Karpas-422 (cell line): Measurements from ENCODE around the gene PACS1. TPM values are rescaled to one million over a fixed set of nuclear protein-coding genes. Genes with fewer than 3 reads are reported as not detected.

Experiments used
- DNase-seq: peaks from one replicate; pipeline ENCODE4 v3.0.0-alpha.2; 2015
- H2AFZ ChIP-seq: fragments of 200-600 bp; sonication (generic); 2 replicates; pipeline ENCODE4 v1.6.1; 2014; ENCODE audit warnings: antibody characterized with exemption, low read length, mixed read lengths
- H3K27ac ChIP-seq: fragments of 200-600 bp; sonication (generic); 2 replicates; pipeline ENCODE4 v1.5.1; 2014; ENCODE audit warnings: mild to moderate bottlenecking, low read length, moderate library complexity
- H3K27me3 ChIP-seq: fragments of 200-600 bp; sonication (generic); 2 replicates; pipeline ENCODE4 v1.6.1; 2014; ENCODE audit warnings: low read length, mixed read lengths
- H3K36me3 ChIP-seq: fragments of 200-600 bp; sonication (generic); 2 replicates; pipeline ENCODE4 v1.6.1; 2014; ENCODE audit warnings: low read length, mixed read lengths; ENCODE audit not compliant: insufficient read depth
- H3K4me1 ChIP-seq: fragments of 200-600 bp; sonication (generic); 2 replicates; pipeline ENCODE4 v1.6.1; 2014; ENCODE audit warnings: mild to moderate bottlenecking, low read length, mixed read lengths
- H3K4me2 ChIP-seq: fragments of 200-600 bp; sonication (generic); 2 replicates; pipeline ENCODE4 v1.6.1; 2014; ENCODE audit warnings: low read length, low read depth, mild to moderate bottlenecking; ENCODE audit not compliant: poor library complexity, severe bottlenecking
- H3K4me3 ChIP-seq: fragments of 200-600 bp; sonication (generic); 2 replicates; pipeline ENCODE4 v1.5.1; 2014; ENCODE audit warnings: mild to moderate bottlenecking, antibody characterized with exemption, low read length, mixed read lengths
- H3K79me2 ChIP-seq: fragments of 200-600 bp; sonication (generic); 2 replicates; pipeline ENCODE4 v1.6.1; 2014; ENCODE audit warnings: mild to moderate bottlenecking, low read length, mixed read lengths
- H3K9ac ChIP-seq: fragments of 200-600 bp; sonication (generic); 2 replicates; pipeline ENCODE4 v1.6.0; 2014; ENCODE audit warnings: low read length
- H3K9me2 ChIP-seq: fragments of 200-600 bp; sonication (generic), shearing (Covaris generic); replicated peaks from 2 replicates; pipeline ENCODE4 v1.6.0; 2014; ENCODE audit warnings: mild to moderate bottlenecking, low read length, moderate library complexity; ENCODE audit not compliant: insufficient read depth
- H3K9me3 ChIP-seq: fragments of 300-700, 200-600 bp; sonication (generic); 2 replicates; pipeline ENCODE4 v1.6.1; 2014; ENCODE audit warnings: low read length, mixed read lengths
- H4K20me1 ChIP-seq: fragments of 200-600 bp; sonication (generic); 2 replicates; pipeline ENCODE4 v1.6.1; 2014; ENCODE audit warnings: mild to moderate bottlenecking, antibody characterized with exemption, low read length, low read depth; ENCODE audit not compliant: insufficient read depth
- total RNA-seq: library from RNA; depleted of rRNA; stranded (reverse); fragments of >200 nt; shearing (Covaris generic); gene quantifications from 2 replicates; pipeline ENCODE4 v1.2.3, GENCODE V29; 2014; ENCODE audit warnings: low replicate concordance

PACS1 gene
- total RNA-seq, 1 experiment from 2014 or later, result 60.5 TPM

DNA sequence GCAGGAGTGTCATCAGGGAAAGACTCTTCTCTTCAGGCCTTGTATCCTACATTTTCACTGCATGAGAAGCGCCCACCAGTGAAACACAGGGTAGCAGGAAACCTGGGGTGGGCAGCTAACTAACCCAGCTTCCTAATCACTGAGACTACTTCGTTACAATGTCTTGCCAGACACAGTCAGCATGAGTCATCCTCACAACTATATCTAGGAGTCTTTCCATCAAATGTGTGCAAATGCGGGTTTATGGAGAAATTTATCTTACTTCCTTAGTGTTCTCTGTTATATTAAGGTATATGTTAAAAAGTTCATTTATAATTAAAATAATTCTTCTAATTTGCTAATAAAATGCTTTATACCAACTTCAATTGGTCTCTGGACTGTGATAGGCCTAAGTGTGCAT is 118.5 kb downstream of the PACS1 start:
- H3K36me3 ChIP-seq, result peaks cover 8% of the 10 kb centered on the region; the same call in 1 of the 2 replicates
- no peak overlapping the region for H3K4me3 ChIP-seq
- peaks cover 5% of the 10 kb centered on the region for H3K4me1 ChIP-seq
- peaks cover 94% of the 10 kb centered on the region for H3K79me2 ChIP-seq
- H3K9me2 ChIP-seq, result no peaks in the 10 kb centered on the region
- no peak overlapping the region for H3K9ac ChIP-seq
- H3K4me2 ChIP-seq, result no peak overlapping the region
- no peak overlapping the region for H3K27ac ChIP-seq
- no peaks in the 10 kb centered on the region; the same call in 1 of the 2 replicates for H4K20me1 ChIP-seq
- no peaks in the 10 kb centered on the region for H3K27me3 ChIP-seq
- H2AFZ ChIP-seq, result no peak overlapping the region
- no peak for DNase-seq
- no peaks in the 10 kb centered on the region for H3K9me3 ChIP-seq

GRCh38 chr11:66189031-66189745 is 119.1 kb downstream of the PACS1 start:
- Histone ChIP-seq H3K4me3 (no peak overlapping the region), H3K4me2 (no peak overlapping the region), H3K9me3 (no peaks in the 10 kb centered on the region), H3K27me3 (no peaks in the 10 kb centered on the region), H3K9ac (no peak overlapping the region), H3K36me3 (peaks cover 12% of the 10 kb centered on the region; the same call in 1 of the 2 replicates), H3K79me2 (peaks cover 88% of the 10 kb centered on the region), H3K4me1 (no peaks in the 10 kb centered on the region), H4K20me1 (no peaks in the 10 kb centered on the region), H3K27ac (no peak overlapping the region), H3K9me2 (no peaks in the 10 kb centered on the region), H2AFZ (no peak overlapping the region)
- no peak for DNase-seq

- no peak overlapping the region for H3K4me3 ChIP-seq
- peaks cover 22% of the 10 kb centered on the region for H3K36me3 ChIP-seq
- H3K4me1 ChIP-seq, result no peaks in the 10 kb centered on the region
- peaks cover 78% of the 10 kb centered on the region for H3K79me2 ChIP-seq
- no peaks in the 10 kb centered on the region for H4K20me1 ChIP-seq
- no peak overlapping the region for H3K4me2 ChIP-seq
- no peaks in the 10 kb centered on the region for H3K9me3 ChIP-seq
- no peak overlapping the region for H3K9ac ChIP-seq
- no peak overlapping the region for H3K27ac ChIP-seq
- no peaks in the 10 kb centered on the region for H3K27me3 ChIP-seq
- H3K9me2 ChIP-seq, result no peaks in the 10 kb centered on the region
- DNase-seq, result no peak
- H2AFZ ChIP-seq, result no peak overlapping the region
Measured at GRCh38 chr11:66190786-66191185, 120.7 kb downstream of the PACS1 start.

GRCh38 chr11:66192181-66192863 is 122.2 kb downstream of the PACS1 start:
- H3K79me2 ChIP-seq, result peaks cover 68% of the 10 kb centered on the region
- H3K27ac ChIP-seq, result no peak overlapping the region
- H3K4me2 ChIP-seq, result no peak overlapping the region
- H3K9me3 ChIP-seq, result no peaks in the 10 kb centered on the region
- no peaks in the 10 kb centered on the region for H3K4me1 ChIP-seq
- H4K20me1 ChIP-seq, result no peaks in the 10 kb centered on the region
- H3K36me3 ChIP-seq, result peaks cover 36% of the 10 kb centered on the region
- no peaks in the 10 kb centered on the region for H3K9me2 ChIP-seq
- H2AFZ ChIP-seq, result no peak overlapping the region
- no peak overlapping the region for H3K4me3 ChIP-seq
- no peak overlapping the region for H3K9ac ChIP-seq
- no peak for DNase-seq
- no peaks in the 10 kb centered on the region for H3K27me3 ChIP-seq

- Histone ChIP-seq H3K36me3 (peaks cover 47% of the 10 kb centered on the region), H3K9me3 (no peaks in the 10 kb centered on the region), H3K9me2 (no peaks in the 10 kb centered on the region), H3K79me2 (peaks cover 52% of the 10 kb centered on the region), H3K4me1 (no peaks in the 10 kb centered on the region), H3K27me3 (no peaks in the 10 kb centered on the region), H2AFZ (no peak overlapping the region), H3K27ac (no peak overlapping the region), H4K20me1 (no peaks in the 10 kb centered on the region), H3K4me2 (no peak overlapping the region), H3K4me3 (no peak overlapping the region), H3K9ac (no peak overlapping the region)
- no peak for DNase-seq
Measured at GRCh38 chr11:66194391-66194790, 124.3 kb downstream of the PACS1 start.

- no peaks in the 10 kb centered on the region for H4K20me1 ChIP-seq
- no peaks in the 10 kb centered on the region for H3K9me3 ChIP-seq
- no peak overlapping the region for H3K9ac ChIP-seq
- peaks cover 47% of the 10 kb centered on the region for H3K36me3 ChIP-seq
- H3K79me2 ChIP-seq, result peaks cover 37% of the 10 kb centered on the region
- H3K4me3 ChIP-seq, result no peak overlapping the region
- H3K4me1 ChIP-seq, result no peaks in the 10 kb centered on the region
- H3K9me2 ChIP-seq, result no peaks in the 10 kb centered on the region
- H3K4me2 ChIP-seq, result no peak overlapping the region
- H3K27ac ChIP-seq, result no peak overlapping the region
- H2AFZ ChIP-seq, result no peak overlapping the region
- H3K27me3 ChIP-seq, result no peaks in the 10 kb centered on the region
- DNase-seq, result no peak
Measured at GRCh38 chr11:66195867-66196266, 125.8 kb downstream of the PACS1 start.

- H3K4me2 ChIP-seq, result no peak overlapping the region
- no peak overlapping the region for H3K9ac ChIP-seq
- no peaks in the 10 kb centered on the region for H4K20me1 ChIP-seq
- peaks cover 19% of the 10 kb centered on the region for H3K79me2 ChIP-seq
- no peak overlapping the region for H2AFZ ChIP-seq
- H3K27me3 ChIP-seq, result no peaks in the 10 kb centered on the region
- H3K36me3 ChIP-seq, result no peaks in the 10 kb centered on the region; the same call in 1 of the 2 replicates
- no peaks in the 10 kb centered on the region for H3K9me3 ChIP-seq
- no peak overlapping the region for H3K27ac ChIP-seq
- H3K4me1 ChIP-seq, result no peaks in the 10 kb centered on the region
- DNase-seq, result no peak
- no peak overlapping the region for H3K4me3 ChIP-seq
- H3K9me2 ChIP-seq, result no peaks in the 10 kb centered on the region
Measured at GRCh38 chr11:66203847-66204246, 133.8 kb downstream of the PACS1 start.

- DNase-seq, result no peak
- no peak overlapping the region for H3K27ac ChIP-seq
- H3K36me3 ChIP-seq, result no peaks in the 10 kb centered on the region; the same call in 1 of the 2 replicates
- no peak overlapping the region for H2AFZ ChIP-seq
- H3K9ac ChIP-seq, result no peak overlapping the region
- H3K27me3 ChIP-seq, result no peaks in the 10 kb centered on the region
- H3K4me1 ChIP-seq, result no peaks in the 10 kb centered on the region
- H3K4me2 ChIP-seq, result no peak overlapping the region
- no peaks in the 10 kb centered on the region for H4K20me1 ChIP-seq
- H3K4me3 ChIP-seq, result no peak overlapping the region
- H3K9me3 ChIP-seq, result no peaks in the 10 kb centered on the region
- no peaks in the 10 kb centered on the region for H3K9me2 ChIP-seq
- peaks cover 25% of the 10 kb centered on the region for H3K79me2 ChIP-seq
Measured at GRCh38 chr11:66204412-66204811, 134.3 kb downstream of the PACS1 start.
